T-helper 1 cell treated with Interleukin-12 subunit alpha and Interleukin-12 subunit beta and Interleukin-4 antibody, amounts not matched to agents 30 μg/mL and 1 μg/mL, for 36 hours (primary cell): ENCODE results near the gene SND1.
"Not testable (repeated sequence)": the region's sequence is repeated elsewhere in the genome, so short reads cannot be mapped to it uniquely, and the experiment has no call there.

Source experiments
- H3K27ac Mint-ChIP-seq: one replicate; pipeline ENCODE4 v1.8.0; 2021; ENCODE audit warnings: mild to moderate bottlenecking, mixed read lengths
- H3K27me3 Mint-ChIP-seq: one replicate; pipeline ENCODE4 v1.8.0; 2021; ENCODE audit warnings: low read depth, mixed read lengths
- H3K36me3 Mint-ChIP-seq: one replicate; pipeline ENCODE4 v1.8.0; 2021; ENCODE audit warnings: low read depth, mixed read lengths
- H3K4me1 Mint-ChIP-seq: one replicate; pipeline ENCODE4 v1.8.0; 2021; ENCODE audit warnings: low read depth, mixed read lengths
- H3K4me3 Mint-ChIP-seq: one replicate; pipeline ENCODE4 v1.8.0; 2021; ENCODE audit warnings: mild to moderate bottlenecking, moderate library complexity, mixed read lengths
- H3K9me3 Mint-ChIP-seq: one replicate; pipeline ENCODE4 v1.8.0; 2021; ENCODE audit warnings: mixed read lengths

SND1 gene

DNA sequence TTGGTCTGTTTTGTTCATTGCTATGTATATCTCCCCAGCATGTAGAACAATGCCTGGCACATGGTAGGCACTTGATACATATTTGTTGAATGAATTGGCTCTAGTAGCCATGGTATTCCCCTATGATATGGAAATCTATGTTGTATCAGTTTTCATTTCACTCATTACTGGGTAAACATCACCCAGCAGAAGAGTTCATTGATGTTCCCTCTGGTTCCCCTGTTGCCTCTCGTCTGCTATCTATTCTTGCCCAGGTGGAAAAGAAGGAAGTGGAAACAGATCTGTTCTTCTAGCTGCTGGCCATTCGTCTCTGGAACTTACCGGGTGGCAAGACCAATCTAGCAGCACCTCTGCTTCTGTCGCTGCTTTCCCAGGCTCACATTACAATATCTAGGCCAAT lies 307.8 kb downstream of the SND1 start:
- Mint-ChIP-seq H3K27ac (no peak overlapping the region), H3K4me3 (no peak overlapping the region), H3K4me1 (peaks cover 1% of the 10 kb centered on the region), H3K27me3 (no peaks in the 10 kb centered on the region), H3K36me3 (peaks cover 15% of the 10 kb centered on the region), H3K9me3 (peaks cover 6% of the 10 kb centered on the region)

GRCh38 chr7:127961786-127962453 lies 309.9 kb downstream of the SND1 start:
- Mint-ChIP-seq H3K4me1 (peaks cover 1% of the 10 kb centered on the region), H3K9me3 (peaks cover 6% of the 10 kb centered on the region), H3K4me3 (no peak overlapping the region), H3K27ac (no peak overlapping the region), H3K27me3 (no peaks in the 10 kb centered on the region), H3K36me3 (peaks cover 15% of the 10 kb centered on the region)

- Mint-ChIP-seq H3K9me3 (peaks cover 6% of the 10 kb centered on the region), H3K4me3 (no peak overlapping the region), H3K27ac (no peak overlapping the region), H3K36me3 (peaks cover 15% of the 10 kb centered on the region), H3K27me3 (no peaks in the 10 kb centered on the region), H3K4me1 (peaks cover 1% of the 10 kb centered on the region)
Observed at GRCh38 chr7:127962589-127963361, 310.8 kb downstream of the SND1 start.

DNA sequence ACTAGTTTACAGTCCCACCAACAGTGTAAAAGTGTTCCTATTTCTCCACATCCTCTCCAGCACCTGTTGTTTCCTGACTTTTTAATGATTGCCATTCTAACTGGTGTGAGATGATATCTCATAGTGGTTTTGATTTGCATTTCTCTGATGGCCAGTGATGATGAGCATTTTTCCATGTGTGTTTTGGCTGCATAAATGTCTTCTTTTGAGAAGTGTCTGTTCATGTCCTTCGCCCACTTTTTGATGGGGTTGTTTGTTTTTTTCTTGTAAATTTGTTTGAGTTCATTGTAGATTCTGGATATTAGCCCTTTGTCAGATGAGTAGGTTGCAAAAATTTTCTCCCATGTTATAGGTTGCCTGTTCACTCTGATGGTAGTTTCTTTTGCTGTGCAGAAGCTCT lies 311.9 kb downstream of the SND1 start:
- not testable (repeated sequence) for H3K4me1 Mint-ChIP-seq, H3K27me3 Mint-ChIP-seq, H3K27ac Mint-ChIP-seq, H3K9me3 Mint-ChIP-seq, H3K4me3 Mint-ChIP-seq
- peaks cover 15% of the 10 kb centered on the region for H3K36me3 Mint-ChIP-seq

GRCh38 chr7:127967281-127967680 lies 315.3 kb downstream of the SND1 start:
- Mint-ChIP-seq H3K4me1 (peaks cover 1% of the 10 kb centered on the region), H3K27me3 (no peaks in the 10 kb centered on the region), H3K36me3 (peaks cover 5% of the 10 kb centered on the region), H3K27ac (no peak overlapping the region), H3K9me3 (peaks cover 6% of the 10 kb centered on the region), H3K4me3 (no peak overlapping the region)

GRCh38 chr7:127968547-127968946 lies 316.6 kb downstream of the SND1 start:
- peaks cover 6% of the 10 kb centered on the region for H3K36me3 Mint-ChIP-seq
- no peaks in the 10 kb centered on the region for H3K9me3 Mint-ChIP-seq
- no peak overlapping the region for H3K4me3 Mint-ChIP-seq
- no peaks in the 10 kb centered on the region for H3K4me1 Mint-ChIP-seq
- no peak overlapping the region for H3K27ac Mint-ChIP-seq
- H3K27me3 Mint-ChIP-seq, result no peaks in the 10 kb centered on the region

DNA sequence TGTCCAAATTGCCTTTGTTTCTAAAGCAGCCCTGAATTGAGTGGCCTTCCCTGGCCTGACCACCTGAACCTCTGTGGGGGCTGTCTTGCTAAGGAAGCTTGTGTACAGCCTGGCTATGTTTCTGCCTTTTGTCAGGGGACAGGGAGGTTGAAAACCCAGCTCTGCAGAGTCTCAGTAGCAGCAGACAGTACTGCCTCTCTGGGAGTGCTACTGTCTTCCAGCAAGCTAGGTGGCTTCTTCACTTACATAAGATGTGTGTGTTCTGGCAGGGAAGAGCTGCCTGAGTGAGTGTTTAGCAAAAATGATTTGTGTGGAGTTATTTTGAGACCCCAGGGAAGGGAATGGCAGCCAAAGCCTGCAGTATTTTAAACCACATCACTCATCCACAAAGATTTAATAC lies 321.8 kb downstream of the SND1 start:
- Mint-ChIP-seq H3K27me3 (no peaks in the 10 kb centered on the region), H3K4me1 (peaks cover 4% of the 10 kb centered on the region), H3K9me3 (peaks cover 16% of the 10 kb centered on the region), H3K4me3 (no peak overlapping the region), H3K36me3 (peaks cover 29% of the 10 kb centered on the region), H3K27ac (no peak overlapping the region)

- Mint-ChIP-seq H3K27ac (no peak overlapping the region), H3K4me1 (peaks cover 5% of the 10 kb centered on the region), H3K4me3 (no peak overlapping the region), H3K9me3 (peaks cover 16% of the 10 kb centered on the region), H3K27me3 (no peaks in the 10 kb centered on the region), H3K36me3 (peaks cover 35% of the 10 kb centered on the region)
Observed at GRCh38 chr7:127974446-127975035, 322.5 kb downstream of the SND1 start.

GRCh38 chr7:127976056-127976737 lies 324.2 kb downstream of the SND1 start:
- peaks cover 35% of the 10 kb centered on the region for H3K36me3 Mint-ChIP-seq
- no peak overlapping the region for H3K4me3 Mint-ChIP-seq
- H3K4me1 Mint-ChIP-seq, result peaks cover 5% of the 10 kb centered on the region
- H3K9me3 Mint-ChIP-seq, result peaks cover 16% of the 10 kb centered on the region
- no peaks in the 10 kb centered on the region for H3K27me3 Mint-ChIP-seq
- no peak overlapping the region for H3K27ac Mint-ChIP-seq

GRCh38 chr7:127976738-127977120 lies 324.7 kb downstream of the SND1 start:
- Mint-ChIP-seq H3K9me3 (peaks cover 16% of the 10 kb centered on the region), H3K27ac (no peak overlapping the region), H3K27me3 (no peaks in the 10 kb centered on the region), H3K4me1 (peaks cover 7% of the 10 kb centered on the region), H3K4me3 (no peak overlapping the region), H3K36me3 (peaks cover 35% of the 10 kb centered on the region)

DNA sequence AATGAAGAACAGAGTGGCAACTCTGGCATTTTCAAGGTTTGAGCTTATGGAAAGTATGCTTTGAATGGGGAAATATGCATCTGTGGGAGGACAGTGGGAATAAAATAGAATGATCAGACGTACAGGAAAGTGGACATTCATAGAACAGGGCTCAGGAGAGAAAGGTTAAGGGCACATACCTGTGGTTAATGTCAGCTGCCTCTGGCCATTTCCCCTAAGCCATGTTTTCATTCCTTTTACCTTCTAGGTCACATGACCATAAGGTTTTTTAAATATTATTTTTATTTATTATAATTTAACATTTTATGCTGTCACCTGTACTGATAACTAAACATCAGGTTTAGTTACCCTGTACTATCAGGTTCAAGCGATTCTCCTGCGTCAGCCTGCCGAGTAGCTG lies 326.4 kb downstream of the SND1 start:
- Mint-ChIP-seq H3K4me3 (no peak overlapping the region), H3K27ac (no peak overlapping the region), H3K36me3 (peaks cover 30% of the 10 kb centered on the region), H3K9me3 (peaks cover 16% of the 10 kb centered on the region), H3K27me3 (no peaks in the 10 kb centered on the region), H3K4me1 (peaks cover 16% of the 10 kb centered on the region)

- Mint-ChIP-seq H3K4me3 (no peak overlapping the region), H3K9me3 (peaks cover 16% of the 10 kb centered on the region), H3K27ac (no peak overlapping the region), H3K4me1 (peaks cover 20% of the 10 kb centered on the region), H3K36me3 (peaks cover 30% of the 10 kb centered on the region), H3K27me3 (no peaks in the 10 kb centered on the region)
Observed at GRCh38 chr7:127979113-127979727, 327.2 kb downstream of the SND1 start.

- Mint-ChIP-seq H3K4me3 (no peak overlapping the region), H3K36me3 (peaks cover 30% of the 10 kb centered on the region), H3K4me1 (peaks cover 20% of the 10 kb centered on the region), H3K9me3 (peaks cover 16% of the 10 kb centered on the region), H3K27ac (no peak overlapping the region), H3K27me3 (no peaks in the 10 kb centered on the region)
Observed at GRCh38 chr7:127979728-127980126, 327.7 kb downstream of the SND1 start.

DNA sequence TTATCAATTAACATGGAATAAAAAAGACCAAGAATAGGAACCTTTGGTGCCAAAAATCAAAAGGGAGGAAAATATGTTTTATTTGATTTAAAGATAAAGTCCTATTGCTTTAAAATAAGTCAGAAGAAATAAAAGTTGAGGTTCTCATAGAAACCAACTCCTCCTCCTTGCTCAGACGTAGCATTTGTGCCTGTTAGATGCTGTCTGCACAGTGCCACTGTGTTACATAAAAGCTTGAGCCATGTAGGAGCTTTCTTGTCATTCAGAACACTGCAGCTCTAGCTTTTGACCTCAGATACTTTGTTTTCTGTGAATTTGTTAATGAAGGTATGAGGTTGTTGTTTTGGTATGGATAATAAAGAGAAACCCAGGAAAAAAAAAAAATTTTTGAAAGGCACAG lies 328.9 kb downstream of the SND1 start:
- H3K27ac Mint-ChIP-seq, result no peak overlapping the region
- no peak overlapping the region for H3K4me3 Mint-ChIP-seq
- peaks cover 24% of the 10 kb centered on the region for H3K36me3 Mint-ChIP-seq
- peaks cover 16% of the 10 kb centered on the region for H3K9me3 Mint-ChIP-seq
- peaks cover 20% of the 10 kb centered on the region for H3K4me1 Mint-ChIP-seq
- H3K27me3 Mint-ChIP-seq, result no peaks in the 10 kb centered on the region
